ENCODE data around the gene HDAC4.

The HDAC4 gene

DNA sequence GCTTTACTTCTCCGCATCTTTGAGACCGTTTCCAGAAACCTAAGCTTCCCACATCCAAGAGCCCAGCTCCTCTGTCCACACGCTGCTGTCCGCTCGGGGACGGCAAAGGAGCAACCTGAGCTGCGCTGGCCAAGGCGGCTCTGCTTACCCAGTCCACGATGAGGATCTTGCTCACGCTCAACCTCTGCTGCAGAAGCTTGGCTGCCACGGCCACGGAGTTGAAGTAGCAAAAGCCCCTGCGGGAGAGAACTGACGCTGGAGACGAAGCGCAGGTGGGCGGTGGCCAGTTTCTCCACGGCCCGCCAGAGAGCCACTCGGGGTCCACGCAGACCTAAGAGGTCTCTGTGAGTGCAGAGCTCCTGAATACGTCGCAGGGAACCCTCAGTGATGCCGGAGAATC, 316.8 kb downstream of the HDAC4 start:
- no peaks in the 10 kb centered on the region for H3K36me3 ChIP-seq (ENCODE audit: insufficient read depth, low read length)
- no peak for TF ChIP-seq EZH2 (IDR thresholded peaks at IDR 0.05; ENCODE audit: borderline replicate concordance, low read length)
- H3K9me2 ChIP-seq (ENCODE audit: low read depth, low read length), result no peaks in the 10 kb centered on the region
- H3K79me2 ChIP-seq (ENCODE audit: insufficient read depth, low read length), result no peaks in the 10 kb centered on the region
- no peak overlapping the region for H3K4me2 ChIP-seq (ENCODE audit: low read length)
- H3K4me3 ChIP-seq (ENCODE audit: low read depth, low read length, poor library complexity, severe bottlenecking), result no peak overlapping the region
- H3K9ac ChIP-seq (ENCODE audit: low read length), result no peak overlapping the region
- no peaks in the 10 kb centered on the region for H3K9me3 ChIP-seq (ENCODE audit: low read length)
- no peaks in the 10 kb centered on the region for H3F3A ChIP-seq (ENCODE audit: insufficient read depth, low read length)
- no peak overlapping the region for H3K27ac ChIP-seq (ENCODE audit: low read depth, low read length, poor library complexity, severe bottlenecking)
- no peaks in the 10 kb centered on the region for H4K20me1 ChIP-seq (ENCODE audit: insufficient read depth, low read length)
- no peak overlapping the region for H2AFZ ChIP-seq (ENCODE audit: low read length)
- no peaks in the 10 kb centered on the region for H3K4me1 ChIP-seq (ENCODE audit: insufficient read depth, low read length, severe bottlenecking)
- H3K27me3 ChIP-seq (ENCODE audit: insufficient read depth, low read length), result no peaks in the 10 kb centered on the region

DNA sequence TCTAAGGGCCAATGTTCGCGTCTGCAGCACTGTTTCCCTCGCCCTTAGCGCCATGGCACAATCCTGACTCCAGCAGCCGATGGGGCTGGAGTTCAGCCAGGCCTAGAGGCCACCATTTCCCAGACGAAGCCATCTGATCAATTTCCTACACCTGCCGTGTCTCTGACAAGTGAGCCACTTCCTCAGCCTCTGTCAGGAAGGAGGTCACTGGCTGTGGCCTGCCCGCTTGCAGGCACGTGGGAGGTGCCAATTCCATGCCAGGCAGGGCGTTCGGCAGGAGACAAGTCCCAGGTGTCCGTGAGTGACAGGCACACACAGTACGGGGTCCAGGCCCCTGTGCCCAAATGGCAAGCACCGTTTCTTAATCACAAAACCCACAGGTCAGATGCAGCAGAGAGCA, 318.4 kb downstream of the HDAC4 start:
- Histone ChIP-seq H2AFZ (ENCODE audit: low read length) (no peak overlapping the region), H3F3A (ENCODE audit: insufficient read depth, low read length) (no peaks in the 10 kb centered on the region), H3K27me3 (ENCODE audit: insufficient read depth, low read length) (no peaks in the 10 kb centered on the region), H3K4me2 (ENCODE audit: low read length) (no peak overlapping the region), H3K9me2 (ENCODE audit: low read depth, low read length) (no peaks in the 10 kb centered on the region), H3K9me3 (ENCODE audit: low read length) (no peaks in the 10 kb centered on the region), H3K36me3 (ENCODE audit: insufficient read depth, low read length) (no peaks in the 10 kb centered on the region), H3K27ac (ENCODE audit: low read depth, low read length, poor library complexity, severe bottlenecking) (no peak overlapping the region), H3K4me3 (ENCODE audit: low read depth, low read length, poor library complexity, severe bottlenecking) (no peak overlapping the region), H3K79me2 (ENCODE audit: insufficient read depth, low read length) (no peaks in the 10 kb centered on the region), H3K4me1 (ENCODE audit: insufficient read depth, low read length, severe bottlenecking) (no peaks in the 10 kb centered on the region), H3K9ac (ENCODE audit: low read length) (no peak overlapping the region), H4K20me1 (ENCODE audit: insufficient read depth, low read length) (no peaks in the 10 kb centered on the region)
- TF ChIP-seq, protein P1, sequence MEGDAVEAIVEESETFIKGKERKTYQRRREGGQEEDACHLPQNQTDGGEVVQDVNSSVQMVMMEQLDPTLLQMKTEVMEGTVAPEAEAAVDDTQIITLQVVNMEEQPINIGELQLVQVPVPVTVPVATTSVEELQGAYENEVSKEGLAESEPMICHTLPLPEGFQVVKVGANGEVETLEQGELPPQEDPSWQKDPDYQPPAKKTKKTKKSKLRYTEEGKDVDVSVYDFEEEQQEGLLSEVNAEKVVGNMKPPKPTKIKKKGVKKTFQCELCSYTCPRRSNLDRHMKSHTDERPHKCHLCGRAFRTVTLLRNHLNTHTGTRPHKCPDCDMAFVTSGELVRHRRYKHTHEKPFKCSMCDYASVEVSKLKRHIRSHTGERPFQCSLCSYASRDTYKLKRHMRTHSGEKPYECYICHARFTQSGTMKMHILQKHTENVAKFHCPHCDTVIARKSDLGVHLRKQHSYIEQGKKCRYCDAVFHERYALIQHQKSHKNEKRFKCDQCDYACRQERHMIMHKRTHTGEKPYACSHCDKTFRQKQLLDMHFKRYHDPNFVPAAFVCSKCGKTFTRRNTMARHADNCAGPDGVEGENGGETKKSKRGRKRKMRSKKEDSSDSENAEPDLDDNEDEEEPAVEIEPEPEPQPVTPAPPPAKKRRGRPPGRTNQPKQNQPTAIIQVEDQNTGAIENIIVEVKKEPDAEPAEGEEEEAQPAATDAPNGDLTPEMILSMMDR (IDR thresholded peaks at IDR 0.05; ENCODE audit: low read length), result no peak
- TF ChIP-seq EZH2 (IDR thresholded peaks at IDR 0.05; ENCODE audit: borderline replicate concordance, low read length), result no peak

DNA sequence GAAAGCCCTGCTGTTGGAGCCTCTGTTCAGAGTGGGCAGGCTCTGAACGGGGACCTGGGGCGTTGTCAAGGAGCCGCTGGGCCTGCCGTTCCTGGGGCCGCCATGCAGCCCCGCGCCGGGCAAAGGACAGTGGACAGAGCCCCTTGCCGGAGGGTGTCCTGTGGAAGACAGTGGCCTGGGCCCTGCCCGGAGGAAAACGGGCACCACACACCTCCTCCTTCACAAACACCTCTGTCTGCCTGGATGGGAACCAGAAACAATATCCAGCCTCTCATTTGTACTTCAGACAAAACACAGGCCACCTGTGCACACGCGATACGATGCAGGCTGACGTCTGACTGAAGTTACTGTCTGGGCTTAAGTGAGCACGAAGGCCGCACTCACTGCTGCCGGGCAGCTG, 319.2 kb downstream of the HDAC4 start:
- H4K20me1 ChIP-seq (ENCODE audit: insufficient read depth, low read length), result no peaks in the 10 kb centered on the region
- no peaks in the 10 kb centered on the region for H3K36me3 ChIP-seq (ENCODE audit: insufficient read depth, low read length)
- no peaks in the 10 kb centered on the region for H3K27me3 ChIP-seq (ENCODE audit: insufficient read depth, low read length)
- no peaks in the 10 kb centered on the region for H3K9me2 ChIP-seq (ENCODE audit: low read depth, low read length)
- H3F3A ChIP-seq (ENCODE audit: insufficient read depth, low read length), result no peaks in the 10 kb centered on the region
- no peaks in the 10 kb centered on the region for H3K4me1 ChIP-seq (ENCODE audit: insufficient read depth, low read length, severe bottlenecking)
- no peak overlapping the region for H3K4me3 ChIP-seq (ENCODE audit: low read depth, low read length, poor library complexity, severe bottlenecking)
- no peaks in the 10 kb centered on the region for H3K9me3 ChIP-seq (ENCODE audit: low read length)
- H3K27ac ChIP-seq (ENCODE audit: low read depth, low read length, poor library complexity, severe bottlenecking), result no peak overlapping the region
- H3K9ac ChIP-seq (ENCODE audit: low read length), result no peak overlapping the region
- no peak overlapping the region for H3K4me2 ChIP-seq (ENCODE audit: low read length)
- TF ChIP-seq, protein P1 (IDR thresholded peaks at IDR 0.05; ENCODE audit: low read length), result no peak
- H3K79me2 ChIP-seq (ENCODE audit: insufficient read depth, low read length), result no peaks in the 10 kb centered on the region
- no peak overlapping the region for H2AFZ ChIP-seq (ENCODE audit: low read length)

DNA sequence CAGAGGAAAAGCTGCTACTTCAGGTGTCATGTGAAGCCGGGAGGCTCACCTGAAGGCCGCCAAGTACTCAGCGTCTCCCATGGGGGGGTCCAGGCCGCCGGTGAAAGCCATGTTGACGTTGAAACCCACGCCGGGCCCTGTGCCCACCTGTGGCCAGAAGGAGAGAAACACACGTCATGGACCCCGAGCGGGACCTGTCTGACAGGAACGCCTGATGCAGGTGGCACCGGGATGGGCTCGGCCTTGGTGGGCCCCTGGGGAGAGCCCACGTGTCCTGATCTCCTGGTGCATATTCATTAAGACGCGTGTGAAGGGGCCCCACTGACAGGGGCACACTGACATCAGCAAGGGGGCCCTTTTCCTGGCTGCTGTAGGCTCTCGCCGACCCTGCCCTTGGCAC, 319.8 kb downstream of the HDAC4 start:
- Histone ChIP-seq H4K20me1 (ENCODE audit: insufficient read depth, low read length) (no peaks in the 10 kb centered on the region), H3K79me2 (ENCODE audit: insufficient read depth, low read length) (no peaks in the 10 kb centered on the region), H3K36me3 (ENCODE audit: insufficient read depth, low read length) (no peaks in the 10 kb centered on the region), H3K27ac (ENCODE audit: low read depth, low read length, poor library complexity, severe bottlenecking) (no peak overlapping the region), H2AFZ (ENCODE audit: low read length) (no peak overlapping the region), H3K9me2 (ENCODE audit: low read depth, low read length) (no peaks in the 10 kb centered on the region), H3K4me1 (ENCODE audit: insufficient read depth, low read length, severe bottlenecking) (no peaks in the 10 kb centered on the region), H3K27me3 (ENCODE audit: insufficient read depth, low read length) (no peaks in the 10 kb centered on the region), H3F3A (ENCODE audit: insufficient read depth, low read length) (no peaks in the 10 kb centered on the region), H3K4me2 (ENCODE audit: low read length) (no peak overlapping the region), H3K9me3 (ENCODE audit: low read length) (no peaks in the 10 kb centered on the region), H3K4me3 (ENCODE audit: low read depth, low read length, poor library complexity, severe bottlenecking) (no peak overlapping the region), H3K9ac (ENCODE audit: low read length) (no peak overlapping the region)
- TF ChIP-seq, protein P1 (IDR thresholded peaks at IDR 0.05; ENCODE audit: low read length), result no peak
- TF ChIP-seq EZH2 (IDR thresholded peaks at IDR 0.05; ENCODE audit: borderline replicate concordance, low read length), result no peak
